GM12878 (cell line): ENCODE measurements around the gene EEF1A2. TPM values are rescaled to one million over a fixed set of nuclear protein-coding genes. Genes with fewer than 3 reads are reported as not detected.

ENCODE experiments used
- ATAC-seq: fragments of 200-7000 bp; cut with Tn5 transposase; 3 replicates; pipeline ENCODE4 v1.9.1; 2020; ENCODE audit warnings: mild to moderate bottlenecking, moderate library complexity
- BruUV-seq: library from RNA; stranded (reverse); fragments of 400-500 nt; replicated peaks from 2 replicates; lab custom pipeline; 2021; lab: Mats Ljungman, UMichigan
- CTCF ChIA-PET: fragments of 300-600 bp; sonication (Branson Sonifier 250); formaldehyde crosslinking; extraction: SDS; loops from one replicate; lab custom pipeline; 2021; ENCODE audit warnings: inconsistent platforms; lab: Yijun Ruan, JAX
- POLR2A ChIA-PET: fragments of 350-600 bp; formaldehyde crosslinking; extraction: SDS; loops from one replicate; lab custom pipeline; 2021; ENCODE audit warnings: inconsistent platforms; lab: Charles Lee
- RAD21 ChIA-PET: fragments of 300-600 bp; sonication (Branson Sonifier 250); formaldehyde crosslinking; loops from one replicate; lab custom pipeline; 2023; ENCODE audit warnings: antibody characterized with exemption; ENCODE audit not compliant: unreplicated experiment; lab: Charles Lee
- SMC1A ChIA-PET: fragments of 300-600 bp; sonication (Branson Sonifier 250); formaldehyde crosslinking; loops from one replicate; lab custom pipeline; 2023; ENCODE audit not compliant: unreplicated experiment, uncharacterized antibody; lab: Charles Lee
- DNase-seq: peaks from one replicate; pipeline ENCODE4 v3.0.0-alpha.2; 2011; ENCODE audit warnings: low read depth, low spot score
- FAIRE-seq: peaks from 3 replicates; lab custom pipeline; 2011; peaks lifted over from hg19 to GRCh38; lab: Jason Lieb, UNC
- H2AFZ ChIP-seq: 2 replicates; pipeline ENCODE4 v1.6.0; 2011; ENCODE audit warnings: low read depth, low read length, control low read depth; ENCODE audit not compliant: control insufficient read depth
- H3K27ac ChIP-seq: 2 replicates; pipeline ENCODE4 v1.5.1; 2011; ENCODE audit warnings: control low read depth; ENCODE audit not compliant: control insufficient read depth, insufficient read depth
- H3K27me3 ChIP-seq, 2 experiments: replicated peaks in 1 of 2; 2 replicates each; pipeline versions ENCODE4 v1.6.0 to v1.6.1; 2011; ENCODE audit warnings: low read length in 1 of 2; ENCODE audit not compliant: control insufficient read depth in 2 of 2, insufficient read depth in 2 of 2
- H3K36me3 ChIP-seq, 2 experiments: 2 replicates each; pipeline ENCODE4 v1.5.1; 2011; ENCODE audit warnings: low read length in 1 of 2; ENCODE audit not compliant: control insufficient read depth in 2 of 2, insufficient read depth in 2 of 2
- H3K4me1 ChIP-seq: 2 replicates; pipeline ENCODE4 v1.6.1; 2011; ENCODE audit warnings: mild to moderate bottlenecking, low read length, moderate library complexity, mixed read lengths; ENCODE audit not compliant: control insufficient read depth, insufficient read depth
- H3K4me2 ChIP-seq: 2 replicates; pipeline ENCODE4 v1.6.0; 2011; ENCODE audit warnings: control low read depth; ENCODE audit not compliant: control insufficient read depth, insufficient read depth
- H3K4me3 ChIP-seq: fragments of 200-600 bp; sonication (generic); 2 replicates; pipeline ENCODE4 v1.5.1; 2016
- H3K79me2 ChIP-seq: 2 replicates; pipeline ENCODE4 v1.6.0; 2011; ENCODE audit warnings: low read length; ENCODE audit not compliant: control insufficient read depth, insufficient read depth
- H3K9ac ChIP-seq: 2 replicates; pipeline ENCODE4 v1.8.0; 2011; ENCODE audit warnings: low read length, control low read depth, mixed read lengths; ENCODE audit not compliant: control insufficient read depth, insufficient read depth
- H3K9me3 ChIP-seq: replicated peaks from 3 replicates; pipeline ENCODE4 v1.5.1; 2011; ENCODE audit warnings: mild to moderate bottlenecking, low read length; ENCODE audit not compliant: control insufficient read depth, insufficient read depth
- H4K20me1 ChIP-seq: 2 replicates; pipeline ENCODE4 v1.6.0; 2011; ENCODE audit not compliant: control insufficient read depth, insufficient read depth
- ASH2L ChIP-seq: fragments of 300-600, 200-600 bp; sonication (generic); IDR thresholded peaks from 2 replicates; pipeline ENCODE4 v1.6.1; 2017; ENCODE audit warnings: low read depth, mild to moderate bottlenecking, borderline replicate concordance
- BMI1 ChIP-seq: fragments of 450-650 bp; IDR thresholded peaks from 2 replicates; pipeline ENCODE4 v1.6.1; 2016; ENCODE audit warnings: mild to moderate bottlenecking, moderate library complexity, borderline replicate concordance
- BRCA1 ChIP-seq: IDR thresholded peaks from 2 replicates; pipeline ENCODE4 v1.6.1; 2011; ENCODE audit warnings: low read depth, low read length, improper control_type of control experiment
- HDAC6 ChIP-seq: fragments of 200-600 bp; sonication (generic); IDR thresholded peaks from one replicate; pipeline ENCODE4 v1.8.0; 2017; ENCODE audit warnings: antibody characterized with exemption; ENCODE audit not compliant: unreplicated experiment
- HDGF ChIP-seq: fragments of 450-650 bp; IDR thresholded peaks from 2 replicates; pipeline ENCODE4 v1.6.1; 2016; ENCODE audit warnings: antibody characterized with exemption
- MYC ChIP-seq: IDR thresholded peaks from 2 replicates; pipeline ENCODE4 v1.6.1; 2011; ENCODE audit warnings: mild to moderate bottlenecking, low read length, moderate library complexity, inconsistent platforms; ENCODE audit not compliant: insufficient read depth, insufficient replicate concordance, insufficient read length, severe bottlenecking
- NFIC ChIP-seq: IDR thresholded peaks from 2 replicates; pipeline ENCODE4 v1.6.1; 2012; ENCODE audit warnings: low read depth, mild to moderate bottlenecking, inconsistent platforms, low read length, moderate library complexity
- PBX3 ChIP-seq: IDR thresholded peaks from 2 replicates; pipeline ENCODE4 v1.6.1; 2011; ENCODE audit warnings: mild to moderate bottlenecking, low read depth, low read length, moderate library complexity; ENCODE audit not compliant: insufficient replicate concordance
- POLR2AphosphoS5 ChIP-seq: IDR thresholded peaks from 2 replicates; pipeline ENCODE4 v1.6.1; 2011; ENCODE audit warnings: mild to moderate bottlenecking, low read length, inconsistent platforms
- RB1 ChIP-seq: fragments of 450-650 bp; formaldehyde crosslinking; IDR thresholded peaks from 2 replicates; pipeline ENCODE4 v1.6.1; 2017; ENCODE audit warnings: mild to moderate bottlenecking, borderline replicate concordance
- RELA ChIP-seq: fragments of 450-650 bp; IDR thresholded peaks from 2 replicates; pipeline ENCODE4 v1.8.0; 2014; ENCODE audit warnings: borderline replicate concordance; ENCODE audit not compliant: partially characterized antibody
- ZBTB11 ChIP-seq: fragments of 450-650 bp; formaldehyde crosslinking; IDR thresholded peaks from 2 replicates; pipeline ENCODE4 v1.5.0; 2022; ENCODE audit warnings: mild to moderate bottlenecking, missing genetic modification characterization
- ZBTB33 ChIP-seq: fragments of 450-650 bp; IDR thresholded peaks from 2 replicates; pipeline ENCODE4 v1.6.1; 2017; ENCODE audit warnings: mild to moderate bottlenecking
- WGBS: methylation state at CpG from one replicate; pipeline ENCODE4 v1.1.6; 2016; ENCODE audit warnings: low lambda C conversion rate; ENCODE audit not compliant: insufficient replicate concordance, insufficient coverage; ENCODE audit errors: missing lambda C conversion rate; 5-methylcytosine and 5-hydroxymethylcytosine counted together
- in situ Hi-C: fragments of 300-500 bp; cut with MboI; formaldehyde crosslinking; loops from 9 replicates; pipeline ENCODE4 v1.14.3; 2018; ENCODE audit warnings: mixed read lengths
- intact Hi-C: fragments of 100-400 bp; cut with micrococcal nuclease; formaldehyde crosslinking; loops from one replicate; pipeline ENCODE4 v1.14.2; 2022; ENCODE audit not compliant: unreplicated experiment
- polyA plus RNA-seq, 11 experiments: library from polyadenylated mRNA; depleted of rRNA in 4 of 11; unstranded in 6 of 11; stranded (reverse) in 5 of 11; fragments of >200 nt; fragmentation: Nextera tagmentation in 4 of 11; fragmentation: Illumina TruSeq in 1 of 11; extraction: Ambion mirVana in 4 of 11; extraction: Trizol in 1 of 11; gene quantifications; 1 replicate in 1 of 11; 2 replicates in 10 of 11; pipeline versions ENCODE4 v1.2.1 to v1.2.3, GENCODE V29; 2011 to 2016; ENCODE audit warnings: inconsistent platforms in 2 of 11, missing spikeins in 2 of 11, low read depth in 1 of 11
- total RNA-seq, 4 experiments: library from RNA; depleted of rRNA in 3 of 4; stranded (reverse); fragments of >200 nt in 3 of 4; fragmentation: Illumina TruSeq in 1 of 4; extraction: Trizol in 1 of 4; gene quantifications; 2 replicates each; pipeline versions ENCODE4 v1.2.1 to v1.2.3, GENCODE V29; 2013 to 2021

Gene EEF1A2
- total and polyA plus RNA-seq, 10 of the 15 experiments (the other 5 are each of a cell fraction or from before 2014, with no cell fraction given), result 0.56 TPM; not detected in 9

GRCh38 chr20:63530788-63531160 lies 31.9 kb upstream of the EEF1A2 start:
- Histone ChIP-seq H3K4me2 (no peak overlapping the region), H3K27me3 (no peaks in the 10 kb centered on the region; a peak in 1 of 4 replicates), H3K4me1 (peaks cover 10% of the 10 kb centered on the region), H3K27ac (no peak overlapping the region), H3K79me2 (no peaks in the 10 kb centered on the region), H3K9ac (no peak overlapping the region), H3K4me3 (no peak overlapping the region), H2AFZ (no peak overlapping the region), H3K36me3 (no peaks in the 10 kb centered on the region), H3K9me3 (no peaks in the 10 kb centered on the region), H4K20me1 (no peaks in the 10 kb centered on the region)
- no peak for DNase-seq
- RAD21 ChIA-PET, result interaction anchor here (0.7 kb wide), 1 partner anchor 91 kb away, joined by 3 read pairs; no protein-coding TSS in a partner anchor
- 61% methylated on average over 14 of the region's 14 CpGs for WGBS
- SMC1A ChIA-PET, result no interaction called here
- ATAC-seq, result no peak
- POLR2A ChIA-PET, result interaction anchor here (0.8 kb wide), 1 partner anchor 94 kb away, joined by 3 read pairs; no protein-coding TSS in a partner anchor
- in situ Hi-C loops (no loop called here), intact Hi-C loops (no loop called here)
- TF ChIP-seq ZBTB33 (no peak), BRCA1 (no peak), ZBTB11 (no peak), BMI1 (no peak), HDAC6 (no peak), POLR2AphosphoS5 (no peak), PBX3 (no peak), MYC (no peak), HDGF (no peak), RELA (no peak), NFIC (no peak), RB1 (no peak), ASH2L (no peak)
- FAIRE-seq, result no peak
- BruUV-seq, result no TSS peak
- CTCF ChIA-PET, result no interaction called here
